ENCODE data around the gene LRRC8C.

The LRRC8C gene

GRCh38 chr1:89631816-89632656, 884 bp upstream of the LRRC8C start:
- in situ Hi-C loops (cut with MboI; ENCODE audit: low sequenced_read_pairs) = loop anchor here (25.0 kb wide), 1 partner anchor 130 kb away; no protein-coding TSS in a partner anchor

DNA sequence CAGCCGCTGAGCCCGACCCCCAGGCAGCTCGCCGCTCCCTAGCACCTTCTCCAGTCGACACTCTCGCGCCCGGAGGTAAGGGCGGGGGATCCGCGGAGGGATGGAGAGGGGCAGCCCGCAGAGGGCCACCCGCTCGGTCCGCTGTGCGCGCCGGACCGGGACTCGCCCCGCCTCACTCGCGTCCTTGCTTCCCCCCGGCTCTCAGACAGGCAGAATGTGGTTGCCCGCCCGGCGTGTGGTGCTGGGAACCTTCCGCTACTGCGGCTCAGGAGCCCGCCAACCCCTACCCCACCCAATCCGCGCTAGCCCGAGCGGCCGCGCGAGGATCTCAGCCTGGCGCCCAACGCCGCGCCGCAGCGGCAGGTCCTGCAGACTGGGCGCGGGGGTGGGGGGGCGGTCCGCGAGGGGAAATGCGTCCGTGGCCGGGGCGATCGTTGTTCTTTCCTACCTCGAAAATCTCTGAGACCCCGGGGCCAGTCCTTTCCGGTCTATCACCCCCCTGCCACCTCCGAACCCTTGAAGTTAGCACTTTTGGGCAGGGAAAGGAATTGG, 404 bp downstream of the LRRC8C start:
- in situ Hi-C loops (cut with MboI; ENCODE audit: low sequenced_read_pairs) = loop anchor here (25.0 kb wide), 1 partner anchor 129 kb away; no protein-coding TSS in a partner anchor

- in situ Hi-C loops (cut with MboI; ENCODE audit: low sequenced_read_pairs) = loop anchor here (25.0 kb wide), 1 partner anchor 128 kb away; no protein-coding TSS in a partner anchor
These were observed 1.1 kb downstream of the LRRC8C start for GRCh38 chr1:89633800-89634625.

DNA sequence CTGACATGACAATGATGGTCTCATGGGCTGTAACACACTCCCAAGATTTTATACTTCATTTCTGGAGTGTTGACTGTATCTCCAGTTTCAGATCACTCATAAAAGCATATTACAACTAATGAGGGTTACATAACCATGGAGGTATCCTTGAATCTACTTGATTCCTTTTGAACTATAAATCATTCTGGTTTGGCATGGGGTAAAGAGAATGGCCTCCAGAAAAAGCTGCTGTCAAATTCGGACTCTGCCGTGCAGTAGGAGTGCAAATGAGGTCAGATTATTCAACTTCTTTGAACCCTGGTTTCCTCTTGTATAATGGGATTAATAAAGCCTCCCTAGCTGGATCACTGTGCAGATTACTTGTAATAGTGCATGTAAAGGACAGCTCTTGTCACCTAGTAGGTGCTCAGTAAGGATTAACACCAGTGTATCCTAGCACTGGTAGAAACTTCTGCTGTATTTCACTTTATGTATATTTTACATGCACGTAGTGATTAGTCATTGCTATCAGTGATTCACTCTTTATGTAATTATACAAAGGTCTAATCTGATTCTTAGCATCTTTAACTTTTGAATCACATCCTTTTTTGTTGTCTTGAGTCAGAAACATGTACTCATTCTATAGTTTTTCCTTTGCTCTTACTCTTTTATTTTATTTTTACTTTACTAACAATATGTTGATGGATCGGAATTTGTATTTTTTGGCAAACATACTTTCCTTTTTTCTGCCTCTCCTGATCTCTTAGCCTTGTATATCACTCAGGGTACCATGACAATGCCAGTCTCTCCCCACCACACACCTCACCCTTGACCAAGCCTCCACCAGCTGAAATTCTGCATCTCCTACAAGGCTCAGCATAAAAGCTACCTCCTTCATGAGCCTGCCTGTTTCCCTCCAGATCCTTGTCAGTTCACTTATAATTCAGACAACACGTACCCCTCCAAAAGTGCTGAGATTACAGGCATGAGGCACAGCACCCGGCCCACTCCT, 3.2 kb downstream of the LRRC8C start:
- in situ Hi-C loops (cut with MboI; ENCODE audit: low sequenced_read_pairs) = loop anchor here (25.0 kb wide), 1 partner anchor 126 kb away; no protein-coding TSS in a partner anchor

DNA sequence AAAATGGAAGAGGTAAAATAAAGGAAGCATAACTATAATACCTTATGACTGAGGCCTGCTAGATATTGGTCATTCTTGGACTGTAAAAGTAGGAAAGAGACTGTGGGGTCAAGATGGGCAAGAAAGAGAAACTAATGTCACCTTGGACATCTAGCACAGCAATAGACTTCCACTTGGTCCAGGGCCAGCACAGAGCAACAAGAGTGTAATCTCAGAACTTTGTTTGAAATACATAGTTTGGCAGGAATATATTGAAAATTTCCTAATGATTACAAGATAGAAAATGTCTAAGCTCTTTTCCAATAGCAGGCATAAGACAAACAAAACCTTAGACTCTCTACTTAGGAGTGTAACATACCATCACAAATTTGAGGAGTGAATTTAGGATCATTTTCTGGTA, 4.6 kb downstream of the LRRC8C start:
- in situ Hi-C loops (cut with MboI; ENCODE audit: low sequenced_read_pairs) = loop anchor here (25.0 kb wide), 1 partner anchor 125 kb away; no protein-coding TSS in a partner anchor

GRCh38 chr1:89640440-89640839, 7.5 kb downstream of the LRRC8C start:
- in situ Hi-C loops (cut with MboI; ENCODE audit: low sequenced_read_pairs) = loop anchor here (25.0 kb wide), 1 partner anchor 122 kb away; no protein-coding TSS in a partner anchor

DNA sequence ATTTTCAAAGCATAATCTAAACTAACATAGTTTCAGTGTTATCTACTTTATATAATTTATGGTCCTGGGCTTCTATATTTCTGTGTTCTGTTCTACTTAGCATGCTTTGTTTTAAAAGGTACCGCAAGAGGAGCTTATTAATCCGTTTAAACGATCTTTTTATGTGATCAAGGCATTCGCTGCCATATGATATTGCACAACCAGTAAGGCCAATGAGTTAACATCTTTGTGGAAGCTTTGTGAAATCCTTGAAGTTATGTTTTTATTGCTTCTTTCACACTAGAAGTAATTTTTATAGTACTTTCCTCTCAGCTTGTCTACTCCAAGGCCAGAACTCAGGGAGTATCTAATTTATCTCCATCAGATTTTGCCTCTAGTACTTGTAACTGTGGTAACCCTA, 8.9 kb downstream of the LRRC8C start:
- in situ Hi-C loops (cut with MboI; ENCODE audit: low sequenced_read_pairs) = loop anchor here (25.0 kb wide), 1 partner anchor 121 kb away; no protein-coding TSS in a partner anchor

- in situ Hi-C loops (cut with MboI; ENCODE audit: low sequenced_read_pairs) = loop anchor here (25.0 kb wide), 1 partner anchor 119 kb away; no protein-coding TSS in a partner anchor
These were observed 10.7 kb downstream of the LRRC8C start for GRCh38 chr1:89643577-89643976.

DNA sequence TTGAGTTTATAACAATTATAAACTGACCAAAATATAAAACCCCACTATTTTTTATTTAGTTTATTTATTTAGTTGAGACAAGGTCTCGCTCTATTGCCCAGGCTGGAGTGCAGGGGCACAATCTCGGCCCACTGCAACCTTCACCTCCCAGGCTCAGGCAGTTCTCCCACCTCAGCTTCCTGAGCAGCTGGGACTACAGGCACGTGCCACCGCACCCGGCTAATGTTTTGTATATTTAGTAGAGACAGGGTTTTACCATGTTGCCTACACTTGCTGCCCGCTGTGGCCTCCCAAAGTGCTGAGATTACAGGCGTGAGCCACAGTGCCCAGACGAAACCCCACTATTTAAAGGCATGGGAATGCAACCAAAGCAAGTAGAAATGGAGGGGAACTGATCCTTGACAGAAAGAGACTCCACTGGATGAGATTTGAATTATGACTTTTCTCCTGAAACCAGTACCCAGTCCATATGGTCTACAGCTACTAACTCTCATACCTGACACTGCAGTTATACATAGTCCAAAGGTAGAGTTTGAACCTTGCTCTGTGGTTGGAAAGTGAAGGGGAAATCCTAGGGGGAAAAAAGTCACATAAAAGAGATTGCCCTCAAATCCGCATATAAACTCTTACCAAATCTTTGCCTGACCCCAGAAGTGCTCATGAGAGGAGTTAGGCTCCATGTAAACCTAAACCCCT, 11.3 kb downstream of the LRRC8C start:
- in situ Hi-C loops (cut with MboI; ENCODE audit: low sequenced_read_pairs) = loop anchor here (25.0 kb wide), 1 partner anchor 118 kb away; no protein-coding TSS in a partner anchor

DNA sequence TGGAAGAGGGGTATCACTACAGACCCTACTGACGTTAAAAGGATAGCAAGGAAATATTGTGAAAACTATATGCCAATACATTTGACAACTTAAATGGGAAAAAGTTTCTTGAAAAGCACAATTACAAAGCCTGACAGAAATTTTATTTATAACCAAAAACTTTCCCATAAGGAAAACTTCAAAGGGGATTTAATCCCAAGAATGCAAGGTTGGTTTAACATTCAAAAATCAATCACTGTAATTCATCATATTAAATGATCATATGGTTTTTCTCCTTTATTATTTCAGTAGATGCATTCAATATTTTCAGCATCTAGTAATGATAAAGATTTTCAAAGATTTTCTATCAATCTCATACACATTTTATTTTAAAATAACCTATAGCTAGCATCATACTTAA, 13.3 kb downstream of the LRRC8C start:
- in situ Hi-C loops (cut with MboI; ENCODE audit: low sequenced_read_pairs) = loop anchor here (25.0 kb wide), 1 partner anchor 116 kb away; no protein-coding TSS in a partner anchor

- in situ Hi-C loops (cut with MboI; ENCODE audit: low sequenced_read_pairs) = loop anchor here (25.0 kb wide), 1 partner anchor 113 kb away; no protein-coding TSS in a partner anchor
These were observed 16.9 kb downstream of the LRRC8C start for GRCh38 chr1:89649783-89650182.

GRCh38 chr1:89652373-89652772, 19.5 kb downstream of the LRRC8C start:
- in situ Hi-C loops (cut with MboI; ENCODE audit: low sequenced_read_pairs) = no loop called here

GRCh38 chr1:89657886-89658285, 25.0 kb downstream of the LRRC8C start:
- in situ Hi-C loops (cut with MboI; ENCODE audit: low sequenced_read_pairs) = no loop called here

- in situ Hi-C loops (cut with MboI; ENCODE audit: low sequenced_read_pairs) = no loop called here
These were observed 26.6 kb downstream of the LRRC8C start for GRCh38 chr1:89659322-89660081.

GRCh38 chr1:89660224-89661061, 27.5 kb downstream of the LRRC8C start:
- in situ Hi-C loops (cut with MboI; ENCODE audit: low sequenced_read_pairs) = no loop called here

DNA sequence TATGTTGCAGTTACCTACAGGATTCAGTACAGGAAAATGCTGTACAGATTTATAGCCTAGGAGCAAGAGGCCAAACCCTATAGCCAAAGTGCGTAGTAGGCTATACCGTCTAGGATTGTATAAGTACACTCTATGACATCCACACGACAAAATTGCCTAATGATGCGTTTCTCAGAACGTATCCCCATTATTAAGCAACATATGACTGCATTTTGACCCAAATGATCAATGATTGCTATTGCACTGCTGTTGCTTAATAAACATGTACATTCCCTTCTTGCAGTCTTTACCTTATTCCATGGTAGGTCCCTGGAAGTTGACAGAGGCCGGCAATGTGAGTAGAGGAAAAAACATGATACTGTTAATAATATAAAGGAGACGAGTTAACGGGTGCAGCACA, 33.0 kb downstream of the LRRC8C start:
- in situ Hi-C loops (cut with MboI; ENCODE audit: low sequenced_read_pairs) = no loop called here

DNA sequence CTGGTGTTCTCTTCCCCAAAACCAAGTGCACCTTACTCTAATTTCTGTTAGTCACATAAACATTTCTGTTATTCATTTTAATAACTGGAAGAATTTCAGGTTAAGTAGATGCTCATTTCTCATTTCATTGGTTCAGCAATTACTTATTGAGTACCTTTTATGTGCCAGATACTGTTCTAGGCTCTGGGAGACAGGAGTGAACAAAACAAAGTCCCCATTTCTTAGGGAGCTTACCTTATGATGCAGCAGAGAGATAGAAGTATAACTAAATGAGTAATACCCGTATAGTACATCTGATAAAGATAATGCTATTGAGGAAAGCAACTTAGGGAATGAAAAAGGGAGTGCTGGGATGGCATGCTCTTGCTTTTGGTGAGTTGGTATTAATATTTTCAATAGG, 33.7 kb downstream of the LRRC8C start:
- in situ Hi-C loops (cut with MboI; ENCODE audit: low sequenced_read_pairs) = no loop called here
